Sigmoid colon (tissue), 7 donors: ENCODE data around the gene APOBEC4. TPM values are rescaled to one million over a fixed set of nuclear protein-coding genes. Genes with fewer than 3 reads are reported as not detected.

Source experiments
- DNase-seq: peaks from one replicate; pipeline ENCODE4 v3.0.0-alpha.2; 2019
- H3K27ac ChIP-seq, 4 donors: fragments of 200-600 bp; sonication (generic); one replicate each; pipeline ENCODE4 v1.5.1; 2016 to 2019; ENCODE audit warnings: mild to moderate bottlenecking in 1 of 4
- H3K27me3 ChIP-seq, 3 donors: fragments of 200-600 bp; sonication (generic); one replicate each; pipeline ENCODE4 v1.5.1; 2019; ENCODE audit warnings: mild to moderate bottlenecking in 1 of 3
- H3K36me3 ChIP-seq, 4 donors: fragments of 200-600 bp; sonication (generic); one replicate each; pipeline ENCODE4 v1.5.1; 2016 to 2019
- H3K4me1 ChIP-seq, 4 donors: fragments of 200-600 bp; sonication (generic); one replicate each; pipeline ENCODE4 v1.5.1; 2017 to 2019
- H3K4me3 ChIP-seq, 4 donors: fragments of 200-600 bp; sonication (generic); one replicate each; pipeline ENCODE4 v1.5.1; 2017 to 2019; ENCODE audit warnings: mild to moderate bottlenecking in 2 of 4, moderate library complexity in 1 of 4
- H3K9me3 ChIP-seq, 4 donors: fragments of 200-600 bp in 3 of 4; sonication (generic) in 3 of 4; one replicate each; pipeline versions ENCODE4 v1.5.1 to v1.6.1; 2013 to 2019
- CTCF ChIP-seq, 4 experiments: fragments of 450-650 bp in 3 of 4; fragments of 200-600 bp in 1 of 4; IDR thresholded peaks; one replicate each; pipeline ENCODE4 v1.5.1; 2016 to 2019; ENCODE audit warnings: antibody characterized with exemption in 4 of 4, mild to moderate bottlenecking in 3 of 4, moderate library complexity in 2 of 4
- EP300 ChIP-seq, 4 donors: sonication (generic); formaldehyde crosslinking; IDR thresholded peaks; one replicate each; pipeline ENCODE4 v1.6.1; 2017; ENCODE audit warnings: antibody characterized with exemption in 4 of 4
- POLR2A ChIP-seq, 2 donors: fragments of 450-650 bp; IDR thresholded peaks; one replicate each; pipeline ENCODE4 v1.6.1; 2016; ENCODE audit warnings: antibody characterized with exemption in 2 of 2, mild to moderate bottlenecking in 2 of 2, moderate library complexity in 2 of 2
- POLR2AphosphoS5 ChIP-seq, 4 donors: sonication (generic); formaldehyde crosslinking; IDR thresholded peaks; one replicate each; pipeline ENCODE4 v1.6.1; 2017; ENCODE audit warnings: antibody characterized with exemption in 4 of 4
- WGBS, 2 donors: extraction: QIAGEN DNeasy Blood & Tissue Kit; methylation state at CpG; one replicate each; pipeline ENCODE4 v1.1.7; 2013; 5-methylcytosine and 5-hydroxymethylcytosine counted together
- intact Hi-C: fragments of 100-400 bp; cut with DNase I; formaldehyde crosslinking; loops from one replicate; pipeline ENCODE4 v1.15.1; 2023
- polyA plus RNA-seq, 3 donors: library from polyadenylated mRNA; stranded (reverse); fragments of 200-250 nt; gene quantifications; one replicate each; pipeline ENCODE4 v1.2.3, GENCODE V29; 2013
- total RNA-seq, 4 donors: library from RNA; depleted of rRNA; stranded (reverse); fragments of >200 nt; gene quantifications; one replicate each; pipeline ENCODE4 v1.1.0, GENCODE V29; 2016
- donor health status: healthy with polysubstance abuse.
- donor health status: Bipolar disorder and iron deficiency.
- donor health status: healthy.

APOBEC4 gene, protein sequence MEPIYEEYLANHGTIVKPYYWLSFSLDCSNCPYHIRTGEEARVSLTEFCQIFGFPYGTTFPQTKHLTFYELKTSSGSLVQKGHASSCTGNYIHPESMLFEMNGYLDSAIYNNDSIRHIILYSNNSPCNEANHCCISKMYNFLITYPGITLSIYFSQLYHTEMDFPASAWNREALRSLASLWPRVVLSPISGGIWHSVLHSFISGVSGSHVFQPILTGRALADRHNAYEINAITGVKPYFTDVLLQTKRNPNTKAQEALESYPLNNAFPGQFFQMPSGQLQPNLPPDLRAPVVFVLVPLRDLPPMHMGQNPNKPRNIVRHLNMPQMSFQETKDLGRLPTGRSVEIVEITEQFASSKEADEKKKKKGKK
- total RNA-seq: not detected
- under 1 TPM in 1 of 3 donors, not detected in 2; 0.10 TPM for polyA plus RNA-seq

- Histone ChIP-seq H3K4me1 (peaks cover 0 to 26% (median 12%) of the 10 kb centered on the region in 4 donors), H3K9me3 (no peaks in the 10 kb centered on the region), H3K4me3 (no peak within 1 kb of the TSS), H3K27me3 (no peaks in the 10 kb centered on the region), H3K27ac (peak within 1 kb of the TSS in 1 of 4 donors; percentile 1), H3K36me3 (no peaks in the 10 kb centered on the region)
- TF ChIP-seq EP300 (IDR thresholded peaks at IDR 0.05): no peak
- intact Hi-C loops: loop anchor here (10.0 kb wide), 1 partner anchor 1042 kb away; no protein-coding TSS in a partner anchor
- 13 to 59% methylated on average over 5 of the region's 5 CpGs for WGBS, 2 donors
- no peak for DNase-seq
These were observed at the start of gene APOBEC4 for GRCh38 chr1:183652547-183653461. APOBEC4 (minus strand) TSS chr1:183653316; CDS start chr1:183648781, 4,535 bp downstream.

- H3K27me3 ChIP-seq: no peaks in the 10 kb centered on the region
- no peaks in the 10 kb centered on the region for H3K4me1 ChIP-seq
- intact Hi-C loops: no loop called here
- no peaks in the 10 kb centered on the region for H3K36me3 ChIP-seq
- TF ChIP-seq POLR2AphosphoS5 (IDR thresholded peaks at IDR 0.05) (no peak), CTCF (IDR thresholded peaks at IDR 0.05) (no peak), POLR2A (IDR thresholded peaks at IDR 0.05) (no peak), EP300 (IDR thresholded peaks at IDR 0.05) (no peak)
- no peak overlapping the region for H3K27ac ChIP-seq
- WGBS, 2 donors: 97% methylated on average over 9 of the region's 9 CpGs
- no peak overlapping the region for H3K4me3 ChIP-seq
- no peaks in the 10 kb centered on the region for H3K9me3 ChIP-seq
- DNase-seq: no peak
These were observed 49.7 kb upstream of the APOBEC4 start for GRCh38 chr1:183702813-183703198.

DNA sequence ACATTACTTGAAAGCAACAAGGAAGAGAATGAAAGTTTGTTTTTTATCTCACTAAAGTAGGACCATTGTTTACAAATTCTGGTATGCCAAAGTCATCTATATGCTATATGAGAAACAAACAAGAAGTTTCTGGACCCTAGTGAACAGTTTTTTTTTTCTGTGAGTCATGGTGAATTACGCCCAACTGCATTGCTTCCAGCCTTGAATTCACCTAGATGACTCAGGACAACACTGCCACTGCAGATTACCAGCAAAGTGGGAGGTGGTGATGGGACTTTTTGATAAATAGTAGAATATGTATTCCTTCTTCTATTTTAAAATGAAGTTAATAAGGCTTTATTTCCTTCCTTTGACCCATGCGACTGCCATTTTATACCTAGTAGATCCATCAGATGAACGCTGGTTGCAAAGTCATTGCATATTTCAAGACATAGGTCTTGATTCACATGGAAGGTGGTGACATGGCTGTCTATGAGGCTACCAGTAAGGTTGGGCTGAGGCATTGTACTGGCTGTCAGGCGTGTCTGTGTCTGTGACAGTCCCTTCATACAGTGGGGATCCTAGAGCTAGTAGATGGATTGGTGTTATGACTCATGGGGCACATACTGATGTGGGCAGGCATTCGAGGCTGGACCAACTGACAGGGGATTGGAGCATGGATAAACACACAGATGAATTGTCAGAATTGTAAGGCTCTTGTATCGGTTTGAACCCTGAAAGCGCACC is 49.1 kb upstream of the APOBEC4 start:
- Histone ChIP-seq H3K4me1 (no peaks in the 10 kb centered on the region), H3K27ac (no peak overlapping the region), H3K36me3 (no peaks in the 10 kb centered on the region), H3K27me3 (no peaks in the 10 kb centered on the region), H3K9me3 (no peaks in the 10 kb centered on the region), H3K4me3 (no peak overlapping the region)
- no peak for DNase-seq
- intact Hi-C loops: no loop called here
- TF ChIP-seq POLR2A (IDR thresholded peaks at IDR 0.05): no peak
- TF ChIP-seq CTCF (IDR thresholded peaks at IDR 0.05): no peak
- TF ChIP-seq POLR2AphosphoS5 (IDR thresholded peaks at IDR 0.05): no peak
- TF ChIP-seq EP300 (IDR thresholded peaks at IDR 0.05): no peak
- 90 to 92% methylated on average over 7 of the region's 7 CpGs for WGBS, 2 donors

- no peak for DNase-seq
These were observed 46.6 kb upstream of the APOBEC4 start for GRCh38 chr1:183699616-183700160.

More at GRCh38 chr1:183699616-183700160, 46.6 kb upstream of the APOBEC4 start:
- Histone ChIP-seq H3K36me3 (no peaks in the 10 kb centered on the region), H3K27ac (no peak overlapping the region), H3K4me3 (no peak overlapping the region), H3K27me3 (no peaks in the 10 kb centered on the region), H3K9me3 (no peaks in the 10 kb centered on the region), H3K4me1 (no peaks in the 10 kb centered on the region)
- TF ChIP-seq CTCF (IDR thresholded peaks at IDR 0.05): no peak
- no peak for TF ChIP-seq POLR2A (IDR thresholded peaks at IDR 0.05)
- no peak for TF ChIP-seq POLR2AphosphoS5 (IDR thresholded peaks at IDR 0.05)
- TF ChIP-seq EP300 (IDR thresholded peaks at IDR 0.05): no peak
- 42 to 64% methylated on average over 4 of the region's 4 CpGs for WGBS, 2 donors
- intact Hi-C loops: no loop called here
